NB4 (cell line): ENCODE data around the gene SIL1.

ENCODE experiments used
- MYC ChIP-seq: IDR thresholded peaks from 2 replicates; pipeline ENCODE4 v1.6.1; 2011; ENCODE audit warnings: low read depth, low read length
- POLR2A ChIP-seq: IDR thresholded peaks from 2 replicates; pipeline ENCODE4 v1.6.1; 2011; ENCODE audit warnings: mild to moderate bottlenecking; ENCODE audit not compliant: insufficient read length; ENCODE audit errors: extremely low read depth
- TF ChIP-seq, protein P1 (sequence below): IDR thresholded peaks from one replicate; pipeline ENCODE4 v1.5.1; 2012; ENCODE audit warnings: low read depth, low read length
- TF ChIP-seq, protein P2 (sequence below): IDR thresholded peaks from 2 replicates; pipeline ENCODE4 v1.6.1; 2011; ENCODE audit warnings: low read depth, low read length

- TF ChIP-seq, protein P1, sequence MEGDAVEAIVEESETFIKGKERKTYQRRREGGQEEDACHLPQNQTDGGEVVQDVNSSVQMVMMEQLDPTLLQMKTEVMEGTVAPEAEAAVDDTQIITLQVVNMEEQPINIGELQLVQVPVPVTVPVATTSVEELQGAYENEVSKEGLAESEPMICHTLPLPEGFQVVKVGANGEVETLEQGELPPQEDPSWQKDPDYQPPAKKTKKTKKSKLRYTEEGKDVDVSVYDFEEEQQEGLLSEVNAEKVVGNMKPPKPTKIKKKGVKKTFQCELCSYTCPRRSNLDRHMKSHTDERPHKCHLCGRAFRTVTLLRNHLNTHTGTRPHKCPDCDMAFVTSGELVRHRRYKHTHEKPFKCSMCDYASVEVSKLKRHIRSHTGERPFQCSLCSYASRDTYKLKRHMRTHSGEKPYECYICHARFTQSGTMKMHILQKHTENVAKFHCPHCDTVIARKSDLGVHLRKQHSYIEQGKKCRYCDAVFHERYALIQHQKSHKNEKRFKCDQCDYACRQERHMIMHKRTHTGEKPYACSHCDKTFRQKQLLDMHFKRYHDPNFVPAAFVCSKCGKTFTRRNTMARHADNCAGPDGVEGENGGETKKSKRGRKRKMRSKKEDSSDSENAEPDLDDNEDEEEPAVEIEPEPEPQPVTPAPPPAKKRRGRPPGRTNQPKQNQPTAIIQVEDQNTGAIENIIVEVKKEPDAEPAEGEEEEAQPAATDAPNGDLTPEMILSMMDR = no peak
- TF ChIP-seq, protein P2, sequence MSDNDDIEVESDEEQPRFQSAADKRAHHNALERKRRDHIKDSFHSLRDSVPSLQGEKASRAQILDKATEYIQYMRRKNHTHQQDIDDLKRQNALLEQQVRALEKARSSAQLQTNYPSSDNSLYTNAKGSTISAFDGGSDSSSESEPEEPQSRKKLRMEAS = no peak
- TF ChIP-seq POLR2A (no peak), MYC (no peak)
Observed at GRCh38 chr5:139076111-139076510, 122.1 kb downstream of the SIL1 start.
